Dedifferentiated amniotic fluid mesenchymal stem cell (primary cell): ENCODE data around the gene ODC1.
"Not testable (repeated sequence)": the region's sequence is repeated elsewhere in the genome, so short reads cannot be mapped to it uniquely, and the experiment has no call there.

ENCODE experiments used
- DNase-seq: peaks from one replicate; pipeline ENCODE4 v3.0.0-alpha.2; 2016; ENCODE audit errors: extremely low spot score

The ODC1 gene

DNA sequence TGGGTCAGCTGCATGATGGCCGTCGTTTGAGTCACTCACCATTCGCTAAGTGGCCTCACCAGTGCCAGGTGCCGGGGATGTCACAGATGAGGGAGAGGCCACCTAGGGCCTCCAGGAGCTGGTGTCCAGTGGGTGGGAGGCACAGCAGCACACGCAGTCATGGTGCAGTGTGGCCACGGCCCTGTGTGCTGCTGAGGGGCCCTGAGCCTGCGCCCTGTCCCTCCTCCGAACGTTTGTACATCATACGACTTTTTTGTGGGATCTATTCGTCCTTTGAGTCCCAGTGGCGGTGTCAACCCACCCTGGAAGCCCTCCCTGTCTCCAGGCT lies 30.1 kb upstream of the ODC1 start:
- no peak for DNase-seq

- DNase-seq: no peak
These were observed 29.5 kb upstream of the ODC1 start for GRCh38 chr2:10477443-10478297.

DNA sequence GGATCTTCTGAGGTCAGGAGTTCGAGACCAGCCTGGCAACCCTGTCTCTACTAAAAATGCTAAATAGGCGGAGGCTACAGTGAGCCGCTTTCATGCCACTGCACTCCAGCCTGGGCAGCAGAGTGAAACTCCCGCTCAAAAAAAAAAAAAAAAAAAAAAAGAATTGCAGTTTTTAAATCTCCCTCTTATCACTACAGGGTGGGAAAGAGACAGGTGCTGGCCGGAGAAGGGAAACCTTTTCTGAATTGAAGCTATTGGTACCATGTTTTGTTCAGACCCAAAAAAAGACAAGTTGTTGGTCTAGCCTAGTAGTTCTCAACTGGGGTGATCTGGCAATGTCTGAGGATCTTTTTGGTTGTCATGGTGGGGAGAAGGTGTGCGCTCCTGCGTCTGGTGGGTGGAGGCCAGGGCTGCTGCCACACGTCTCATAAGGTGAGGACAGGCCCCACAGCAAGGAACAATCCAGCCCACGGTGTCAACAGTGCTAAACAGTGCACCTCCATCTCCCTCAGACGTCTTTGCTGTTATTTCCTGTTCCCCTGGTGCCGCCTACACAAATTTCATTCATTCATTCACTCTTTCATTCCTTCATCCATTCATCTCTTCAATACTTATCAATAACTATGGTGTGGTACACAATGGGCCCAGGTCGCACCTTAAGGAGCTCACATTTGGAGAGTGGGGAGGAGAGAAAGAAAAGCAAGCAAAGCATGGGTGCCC lies 28.8 kb upstream of the ODC1 start:
- DNase-seq: no peak

DNA sequence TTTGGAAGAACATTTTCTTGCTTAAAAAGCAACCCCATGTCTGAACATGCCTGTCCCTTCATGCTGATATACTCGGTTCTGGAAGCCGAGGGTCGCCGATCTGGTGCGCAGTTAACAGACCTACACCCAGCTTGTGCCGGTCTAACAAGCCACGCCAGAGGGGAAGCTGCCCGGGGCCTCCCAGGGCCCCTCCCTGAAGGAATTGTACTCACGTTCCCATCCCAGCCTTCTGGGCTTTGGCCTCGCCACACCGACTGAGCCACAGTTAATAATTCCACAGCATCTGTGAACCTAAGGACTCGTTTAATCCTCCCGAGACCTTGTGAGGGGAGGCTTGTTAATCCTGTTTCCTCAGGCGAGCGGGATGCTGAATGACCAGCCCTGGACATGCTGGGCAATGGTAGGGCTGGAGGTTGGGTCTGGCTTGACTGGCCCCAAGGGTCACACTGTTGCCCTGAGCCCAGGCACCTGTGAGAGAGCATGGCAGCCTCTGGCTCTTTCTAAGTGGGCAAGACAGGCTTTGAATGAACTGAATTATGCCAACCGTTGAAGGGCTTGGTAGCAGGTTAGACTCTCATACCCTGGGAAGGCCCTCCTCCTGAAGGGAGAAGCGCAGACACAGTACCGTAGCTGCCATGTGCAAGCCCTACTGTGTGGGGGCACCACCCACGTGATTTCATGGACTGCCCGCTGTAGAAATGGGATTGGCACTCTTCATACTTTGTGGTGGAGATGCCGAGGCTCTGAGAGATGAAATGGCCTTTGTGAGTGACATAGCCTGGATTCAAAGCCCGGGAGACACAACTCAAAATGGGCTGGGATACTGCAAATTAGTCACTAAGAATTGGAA lies 27.9 kb upstream of the ODC1 start:
- no peak for DNase-seq

DNA sequence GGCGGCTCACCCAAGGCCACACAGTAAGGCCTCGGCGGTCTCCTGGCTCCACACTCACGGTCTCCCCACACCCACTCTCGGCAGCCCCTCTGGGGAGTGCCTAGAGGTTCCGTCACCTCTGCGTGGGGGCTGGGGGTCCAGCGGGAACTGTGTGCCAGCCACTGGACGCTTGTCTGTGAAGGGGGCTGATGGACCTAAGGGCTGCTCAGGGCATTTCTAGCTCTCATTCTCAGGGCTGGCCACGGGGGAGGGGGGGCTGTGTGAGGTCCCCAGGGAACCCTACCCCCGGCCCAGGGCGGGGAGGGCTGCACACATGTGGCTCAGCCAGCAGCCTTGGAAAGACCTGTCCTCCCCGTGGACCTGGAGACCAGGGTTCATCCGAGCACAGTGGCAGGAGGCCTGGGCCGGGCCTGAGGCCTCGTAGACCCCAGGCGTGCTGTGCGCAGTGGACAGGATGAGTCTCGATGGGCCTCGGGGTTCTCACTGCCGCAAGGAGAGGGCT lies 27.1 kb upstream of the ODC1 start:
- no peak for DNase-seq

GRCh38 chr2:10473121-10473756 lies 25.1 kb upstream of the ODC1 start:
- DNase-seq: no peak

GRCh38 chr2:10471955-10472354 lies 23.8 kb upstream of the ODC1 start:
- DNase-seq: no peak

DNA sequence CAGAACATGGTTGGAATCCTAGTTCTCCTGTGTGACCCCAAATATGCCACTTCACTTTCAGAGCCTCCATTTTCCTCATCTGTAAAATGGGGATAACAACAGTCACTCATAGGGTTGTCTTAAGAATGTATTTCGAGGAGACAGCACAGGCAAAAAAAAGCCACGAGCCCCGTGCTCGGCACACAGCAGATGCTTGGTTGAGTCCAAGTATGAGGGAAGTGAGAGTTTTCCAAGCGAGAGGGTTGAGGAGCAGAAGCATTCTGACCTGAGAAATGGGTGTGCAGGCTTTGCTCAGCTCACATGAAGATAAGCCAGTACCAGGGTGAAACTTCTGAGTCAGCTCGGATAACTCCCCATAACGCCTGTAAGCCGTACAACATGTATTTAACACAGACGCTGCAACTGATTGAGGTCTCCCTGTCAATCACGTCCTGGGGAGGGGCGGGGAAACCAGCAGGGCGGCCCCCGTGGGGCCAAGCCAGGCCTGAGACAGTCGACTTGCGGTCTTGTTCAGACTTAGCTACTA lies 23.0 kb upstream of the ODC1 start:
- no peak for DNase-seq

DNA sequence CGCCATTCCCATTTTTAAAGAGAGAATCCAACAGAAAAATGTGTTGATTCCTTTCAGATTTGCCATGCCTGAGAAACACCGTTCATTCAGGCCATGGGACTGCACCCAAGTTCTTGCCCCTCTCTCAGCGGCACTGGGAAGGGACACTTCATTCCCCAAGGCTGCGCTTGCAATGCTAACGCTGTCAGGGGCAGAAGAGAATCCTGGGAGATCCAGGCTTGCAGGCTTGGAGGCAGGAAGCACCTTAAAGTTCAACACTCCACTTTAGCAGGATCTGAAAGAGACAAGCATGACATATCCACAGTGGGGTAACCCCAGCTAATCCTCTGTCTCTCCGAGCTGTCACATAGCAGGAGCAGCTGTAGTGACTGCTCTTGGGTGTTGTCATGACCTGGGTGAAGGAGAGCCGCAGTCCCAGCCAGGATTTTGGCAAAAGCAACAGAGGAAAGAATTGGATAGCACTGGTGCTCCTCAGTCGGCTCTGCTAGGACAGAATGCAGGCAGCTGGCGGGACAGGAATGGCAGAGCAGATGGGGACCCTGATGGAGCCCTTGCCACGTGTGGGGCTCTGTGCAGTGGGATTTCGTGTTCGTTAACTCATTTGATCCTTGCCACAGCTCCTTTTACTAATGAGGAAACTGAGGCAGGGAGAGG lies 22.0 kb upstream of the ODC1 start:
- DNase-seq: no peak

DNA sequence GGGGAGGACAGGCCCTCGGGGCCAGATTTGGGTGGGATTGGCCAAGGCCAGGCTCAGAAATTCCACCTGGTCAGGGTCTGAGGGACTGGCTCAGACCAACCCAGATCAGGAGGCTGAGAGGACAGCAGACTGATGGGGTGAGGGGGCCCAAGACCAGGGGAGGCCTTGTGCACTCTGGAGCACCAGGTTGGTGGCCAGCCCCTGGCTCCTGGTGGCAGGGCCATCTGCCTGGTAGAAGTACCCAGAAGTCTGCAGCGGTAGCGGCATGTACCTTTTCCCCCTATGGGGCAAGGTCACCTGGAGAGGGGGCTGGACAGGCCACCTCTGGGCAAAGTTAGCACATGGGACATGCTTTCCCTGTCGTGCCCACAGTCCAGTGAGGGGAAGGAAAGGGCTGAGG lies 21.2 kb upstream of the ODC1 start:
- no peak for DNase-seq

DNA sequence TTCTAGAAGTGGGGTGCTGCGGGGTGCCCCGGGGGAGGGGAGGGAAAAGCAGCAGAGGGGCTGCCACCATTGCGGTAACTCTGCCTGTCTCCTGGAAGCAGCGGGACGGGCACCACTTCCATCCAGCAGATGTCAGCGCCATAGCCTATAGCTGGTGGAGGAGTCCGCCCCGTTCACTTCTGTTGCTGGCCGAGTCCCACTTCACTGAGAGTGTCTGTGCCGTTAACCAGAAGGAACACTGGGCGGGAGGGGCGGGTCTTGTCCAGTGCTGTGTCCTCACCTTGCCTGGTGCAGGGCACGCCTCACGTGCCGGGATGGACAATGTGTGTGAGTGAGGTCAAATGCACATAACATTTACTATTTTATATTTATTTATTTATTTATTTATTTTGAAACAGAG lies 19.3 kb upstream of the ODC1 start:
- DNase-seq: no peak

GRCh38 chr2:10466801-10467200 lies 18.7 kb upstream of the ODC1 start:
- no peak for DNase-seq

- no peak for DNase-seq
These were observed 17.8 kb upstream of the ODC1 start for GRCh38 chr2:10465910-10466309.

- no peak for DNase-seq
These were observed 14.3 kb upstream of the ODC1 start for GRCh38 chr2:10462178-10463083.

GRCh38 chr2:10460366-10460796 lies 12.3 kb upstream of the ODC1 start:
- no peak for DNase-seq

DNA sequence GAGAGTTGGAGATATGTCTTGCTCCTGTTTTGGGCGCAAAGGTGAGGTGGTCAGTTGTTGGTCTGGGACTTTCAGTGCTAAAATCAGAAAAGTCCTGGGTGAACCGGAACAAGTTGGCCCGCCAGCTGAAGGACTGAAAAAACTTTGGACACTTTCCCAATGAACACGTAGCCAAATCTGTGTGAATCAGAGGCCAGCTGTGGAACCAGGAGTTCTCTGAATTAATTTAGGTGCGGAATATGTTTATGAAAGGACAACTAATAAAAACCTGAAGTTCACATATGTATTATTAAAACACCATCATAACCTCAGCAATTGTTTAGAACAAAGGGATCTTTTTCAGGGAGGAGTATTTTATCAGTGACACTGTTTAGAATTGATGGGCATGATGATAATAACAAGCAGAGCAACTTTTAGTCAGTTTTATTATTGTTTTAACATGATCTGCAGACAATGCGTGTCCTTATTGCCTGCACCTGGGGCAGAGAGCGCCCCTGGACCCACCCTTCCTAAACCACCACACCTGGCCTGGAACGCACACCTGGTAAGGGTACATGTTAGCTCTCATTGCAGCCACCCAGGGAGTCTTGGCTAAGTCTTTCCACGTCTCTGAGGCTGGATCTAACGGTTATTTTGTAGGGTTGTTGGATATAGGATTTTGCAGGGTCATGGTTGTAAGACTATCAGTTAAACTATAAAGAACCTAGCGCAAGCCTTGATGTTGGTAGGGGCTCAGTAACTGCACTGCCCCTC lies 9.9 kb upstream of the ODC1 start:
- DNase-seq: no peak

GRCh38 chr2:10457195-10457594 lies 9.1 kb upstream of the ODC1 start:
- not testable (repeated sequence) for DNase-seq

- no peak for DNase-seq
These were observed 6.4 kb upstream of the ODC1 start for GRCh38 chr2:10454505-10454904.

- no peak for DNase-seq
These were observed 5.8 kb upstream of the ODC1 start for GRCh38 chr2:10453905-10454298.
